H1 (cell line): Measurements from ENCODE around the gene CDC42EP1. TPM values are rescaled to one million over a fixed set of nuclear protein-coding genes. Genes with fewer than 3 reads are reported as not detected.
A peak's percentile ranks its signal among the peaks of the same experiment; 100 is the strongest.

ENCODE experiments used
- CTCF ChIA-PET: fragments of 300-600 bp; sonication (Branson Sonifier 250); formaldehyde crosslinking; loops from one replicate; lab custom pipeline; 2021; ENCODE audit not compliant: partially characterized antibody; lab: Charles Lee
- POLR2A ChIA-PET: fragments of 300-600 bp; sonication (Branson Sonifier 250); formaldehyde crosslinking; loops from one replicate; lab custom pipeline; 2021; ENCODE audit warnings: inconsistent platforms; ENCODE audit not compliant: partially characterized antibody; lab: Charles Lee
- DNase-seq, 2 experiments: peaks; one replicate each; pipeline versions ENCODE4 v3.0.0 to v3.0.0-alpha.2; 2010 to 2022; ENCODE audit warnings: low spot score in 2 of 2, low read depth in 1 of 2, mixed read lengths in 1 of 2
- FAIRE-seq: peaks from 2 replicates; lab custom pipeline; 2011; peaks lifted over from hg19 to GRCh38; lab: Jason Lieb, UNC
- H2AFZ ChIP-seq: 2 replicates; pipeline ENCODE4 v1.8.1; 2012; ENCODE audit warnings: low read length, inconsistent platforms
- H2AK5ac ChIP-seq: 2 replicates; pipeline ENCODE4 v1.6.1; 2013; ENCODE audit warnings: low read depth, low read length
- H2BK120ac ChIP-seq: replicated peaks from 2 replicates; pipeline ENCODE3; 2013; ENCODE audit warnings: low read depth, low read length, inconsistent platforms
- H2BK12ac ChIP-seq: 2 replicates; pipeline ENCODE4 v1.6.1; 2013; ENCODE audit warnings: low read depth, low read length
- H2BK15ac ChIP-seq: 2 replicates; pipeline ENCODE4 v1.6.1; 2013; ENCODE audit warnings: low read length
- H2BK20ac ChIP-seq: 2 replicates; pipeline ENCODE4 v1.6.1; 2013; ENCODE audit warnings: low read length
- H2BK5ac ChIP-seq: 2 replicates; pipeline ENCODE4 v1.6.1; 2013; ENCODE audit warnings: low read depth, low read length
- H3K14ac ChIP-seq: 2 replicates; pipeline ENCODE4 v1.6.1; 2013; ENCODE audit warnings: inconsistent platforms; ENCODE audit not compliant: insufficient read length
- H3K18ac ChIP-seq: 2 replicates; pipeline ENCODE4 v1.6.1; 2013; ENCODE audit warnings: low read length; ENCODE audit errors: extremely low read depth
- H3K23ac ChIP-seq: 2 replicates; pipeline ENCODE4 v1.6.1; 2013; ENCODE audit warnings: inconsistent platforms; ENCODE audit not compliant: insufficient read length
- H3K23me2 ChIP-seq: 2 replicates; pipeline ENCODE4 v1.6.1; 2013; ENCODE audit warnings: low read depth, low read length
- H3K27ac ChIP-seq: 2 replicates; pipeline ENCODE4 v1.6.1; 2011; ENCODE audit warnings: low read depth, low read length, inconsistent platforms
- H3K27me3 ChIP-seq, 4 experiments: replicated peaks in 1 of 4; 1 replicate in 1 of 4; 2 replicates in 3 of 4; pipeline versions ENCODE4 v1.6.1 to v1.8.1; 2011 to 2013; ENCODE audit warnings: low read length in 3 of 4, mild to moderate bottlenecking in 3 of 4, inconsistent platforms in 2 of 4, mixed read lengths in 2 of 4, moderate library complexity in 1 of 4; ENCODE audit not compliant: control insufficient read depth in 3 of 4, insufficient read depth in 3 of 4; ENCODE audit errors: extremely low read depth in 1 of 4
- H3K36me3 ChIP-seq, 4 experiments: 2 replicates each; pipeline versions ENCODE4 v1.6.1 to v1.8.1; 2011 to 2013; ENCODE audit warnings: mild to moderate bottlenecking in 4 of 4, low read length in 3 of 4, moderate library complexity in 2 of 4, control low read depth in 1 of 4, inconsistent platforms in 1 of 4; ENCODE audit not compliant: insufficient read depth in 4 of 4, control insufficient read depth in 2 of 4
- H3K4ac ChIP-seq: replicated peaks from 2 replicates; pipeline ENCODE3; 2013; ENCODE audit warnings: low read length, low read depth, mixed read lengths, inconsistent platforms; ENCODE audit not compliant: insufficient read length
- H3K4me1 ChIP-seq, 4 experiments: replicated peaks in 1 of 4; 1 replicate in 1 of 4; 2 replicates in 3 of 4; pipeline versions ENCODE4 v1.6.1 to v1.8.1; 2011 to 2013; ENCODE audit warnings: low read length in 3 of 4, inconsistent platforms in 2 of 4, mixed read lengths in 1 of 4; ENCODE audit not compliant: insufficient read depth in 4 of 4, control insufficient read depth in 3 of 4
- H3K4me2 ChIP-seq, 2 experiments: 2 replicates each; pipeline versions ENCODE4 v1.6.1 to v1.8.1; 2011 to 2013; ENCODE audit warnings: low read depth in 2 of 2, low read length in 2 of 2, control low read depth in 1 of 2, inconsistent platforms in 1 of 2, mild to moderate bottlenecking in 1 of 2; ENCODE audit not compliant: insufficient read depth in 1 of 2
- H3K4me3 ChIP-seq, 4 experiments: fragments of 200-600, 300-600 bp in 1 of 4; sonication (generic), shearing (Covaris generic), sonication (Bioruptor Twin) in 1 of 4; 2 replicates each; pipeline versions ENCODE4 v1.5.1 to v1.8.1; 2011 to 2016; ENCODE audit warnings: low read length in 4 of 4, low read depth in 3 of 4, control low read depth in 2 of 4, inconsistent platforms in 2 of 4, mild to moderate bottlenecking in 2 of 4, mixed read lengths in 1 of 4, moderate library complexity in 1 of 4; ENCODE audit not compliant: insufficient read depth in 2 of 4; ENCODE audit errors: extremely low read depth in 1 of 4
- H3K56ac ChIP-seq: replicated peaks from 2 replicates; pipeline ENCODE3; 2013; ENCODE audit warnings: low read depth, mild to moderate bottlenecking, mixed read lengths, low read length, inconsistent platforms; ENCODE audit not compliant: insufficient read length
- H3K79me1 ChIP-seq: 2 replicates; pipeline ENCODE4 v1.6.1; 2013; ENCODE audit warnings: low read depth, low read length, control low read depth
- H3K79me2 ChIP-seq, 2 experiments: 2 replicates each; pipeline versions ENCODE4 v1.6.1 to v1.8.1; 2012 to 2013; ENCODE audit warnings: low read length in 2 of 2, mild to moderate bottlenecking in 2 of 2, inconsistent platforms in 1 of 2; ENCODE audit not compliant: insufficient read depth in 2 of 2, control insufficient read depth in 1 of 2
- H3K9ac ChIP-seq, 4 experiments: replicated peaks in 1 of 4; 1 replicate in 1 of 4; 2 replicates in 3 of 4; pipeline versions ENCODE4 v1.6.1 to v1.8.1; 2011 to 2013; ENCODE audit warnings: low read depth in 3 of 4, low read length in 3 of 4, control low read depth in 2 of 4, mild to moderate bottlenecking in 2 of 4, moderate library complexity in 2 of 4, inconsistent platforms in 1 of 4; ENCODE audit errors: extremely low read depth in 1 of 4
- H3K9me3 ChIP-seq, 2 experiments: 2 replicates each; pipeline versions ENCODE4 v1.6.1 to v1.8.1; 2012 to 2013; ENCODE audit warnings: mild to moderate bottlenecking in 2 of 2, moderate library complexity in 2 of 2, control low read depth in 1 of 2, inconsistent platforms in 1 of 2, low read depth in 1 of 2, low read length in 1 of 2, mixed read lengths in 1 of 2; ENCODE audit not compliant: insufficient read depth in 2 of 2
- H4K20me1 ChIP-seq, 2 experiments: replicated peaks in 1 of 2; 2 replicates each; pipeline versions ENCODE3 to v1.8.1; 2011 to 2013; ENCODE audit warnings: inconsistent platforms in 2 of 2, low read length in 2 of 2, mild to moderate bottlenecking in 1 of 2; ENCODE audit not compliant: insufficient read depth in 2 of 2, control insufficient read depth in 1 of 2
- H4K5ac ChIP-seq: 2 replicates; pipeline ENCODE4 v1.6.1; 2013; ENCODE audit warnings: low read length, low read depth, mixed read lengths, inconsistent platforms; ENCODE audit not compliant: insufficient read length
- H4K8ac ChIP-seq: 2 replicates; pipeline ENCODE4 v1.8.0; 2013; ENCODE audit warnings: mild to moderate bottlenecking, moderate library complexity, low read length, inconsistent platforms; ENCODE audit not compliant: insufficient read depth; ENCODE audit errors: extremely low read depth
- H4K91ac ChIP-seq: replicated peaks from 2 replicates; pipeline ENCODE3; 2013; ENCODE audit warnings: low read length, mixed read lengths, inconsistent platforms; ENCODE audit not compliant: insufficient read length
- CBX5 ChIP-seq: fragments of 300-800, 300-1000 bp; sonication (generic); IDR thresholded peaks from 2 replicates; pipeline ENCODE4 v1.7.1; 2016; ENCODE audit warnings: antibody characterized with exemption, low read length, low read depth
- CREB1 ChIP-seq: IDR thresholded peaks from 2 replicates; pipeline ENCODE4 v1.6.1; 2012; ENCODE audit warnings: inconsistent platforms
- EP300 ChIP-seq, 2 experiments: IDR thresholded peaks; 1 replicate in 1 of 2; 2 replicates in 1 of 2; pipeline ENCODE4 v1.6.1; 2011 to 2012; ENCODE audit warnings: low read depth in 2 of 2, low read length in 2 of 2, mild to moderate bottlenecking in 2 of 2, borderline replicate concordance in 1 of 2, inconsistent platforms in 1 of 2, moderate library complexity in 1 of 2
- HDAC6 ChIP-seq: IDR thresholded peaks from one replicate; pipeline ENCODE4 v1.7.1; 2012; ENCODE audit warnings: low read depth, mild to moderate bottlenecking, inconsistent platforms, low read length, moderate library complexity
- POLR2AphosphoS5 ChIP-seq: IDR thresholded peaks from 2 replicates; pipeline ENCODE4 v1.6.1; 2011; ENCODE audit warnings: low read depth, low read length
- RNF2 ChIP-seq: fragments of 200-900, 300-1000 bp; sonication (generic); IDR thresholded peaks from 2 replicates; pipeline ENCODE4 v1.7.1; 2016; ENCODE audit warnings: borderline replicate concordance, low read depth, mild to moderate bottlenecking, antibody characterized with exemption, low read length; ENCODE audit not compliant: poor library complexity, severe bottlenecking; ENCODE audit errors: missing control alignments
- SP2 ChIP-seq: IDR thresholded peaks from 2 replicates; pipeline ENCODE4 v1.6.1; 2012; ENCODE audit warnings: mild to moderate bottlenecking, low read length, inconsistent platforms
- TAF1 ChIP-seq: IDR thresholded peaks from 2 replicates; pipeline ENCODE4 v1.6.1; 2011; ENCODE audit warnings: mild to moderate bottlenecking, low read depth, low read length
- USF2 ChIP-seq: IDR thresholded peaks from 2 replicates; pipeline ENCODE4 v1.6.1; 2011; ENCODE audit warnings: low read length, improper control_type of control experiment
- WGBS, 2 experiments: shearing (Covaris generic) in 1 of 2; methylation state at CpG; one replicate each; pipeline versions ENCODE4 v1.1.6 to v1.1.7; 2013 to 2015; ENCODE audit warnings: low lambda C conversion rate in 2 of 2, mixed read lengths in 2 of 2, inconsistent platforms in 1 of 2, low coverage in 1 of 2, missing lambda C conversion rate in 1 of 2; ENCODE audit not compliant: insufficient replicate concordance in 2 of 2, insufficient coverage in 1 of 2, insufficient read length in 1 of 2; ENCODE audit errors: extremely low coverage in 1 of 2, missing lambda C conversion rate in 1 of 2; 5-methylcytosine and 5-hydroxymethylcytosine counted together
- polyA plus RNA-seq, 7 experiments: library from polyadenylated mRNA; depleted of rRNA in 3 of 7; stranded (reverse) in 5 of 7; unstranded in 2 of 7; fragments of >200 nt in 5 of 7; fragments of 200-250 nt in 2 of 7; gene quantifications; 1 replicate in 5 of 7; 2 replicates in 1 of 7; 4 replicates in 1 of 7; pipeline versions ENCODE4 v1.2.1 to v1.2.3, GENCODE V29; 2011 to 2013; ENCODE audit warnings: missing spikeins in 2 of 7, mixed read lengths in 2 of 7
- total RNA-seq: library from RNA; stranded (reverse); fragmentation: NEBNext Ultra II Directional; extraction: Animal tissue kit (Norgen Biotek cat#: 25700); gene quantifications from 2 replicates; pipeline ENCODE4 v1.2.1, GENCODE V29; 2021

CDC42EP1 gene
- total and polyA plus RNA-seq, 2 of the 8 experiments (the other 6 are each of a cell fraction or from before 2014, with no cell fraction given), result 8.3 to 11.2 TPM

GRCh38 chr22:37546437-37547250 lies 13.6 kb upstream of the CDC42EP1 start:
- peak overlapping the region; percentile 97 for H3K18ac ChIP-seq
- H3K27me3 ChIP-seq, result 0 out of 7 replicates have a peak, but pooled peaks cover 0 to 3% (median 0%) of the 10 kb centered on the region in 4 experiments
- peak overlapping the region; percentile 42 for H4K91ac ChIP-seq
- H3K79me1 ChIP-seq, result no peaks in the 10 kb centered on the region
- 0 out of 7 replicates have a peak overlapping the region, but pooled peaks of 1 of the 4 experiments have one; percentile 8 for H3K9ac ChIP-seq
- peak overlapping the region; percentile 58 for H4K8ac ChIP-seq
- 0 out of 2 replicates have a peak, but pooled peaks cover 5% of the 10 kb centered on the region for H3K23me2 ChIP-seq
- H3K23ac ChIP-seq, result no peak overlapping the region
- peak overlapping the region; percentile 18 for H2BK120ac ChIP-seq
- H3K36me3 ChIP-seq, result no peaks in the 10 kb centered on the region
- H4K5ac ChIP-seq, result peak overlapping the region; percentile 20
- H2BK5ac ChIP-seq, result peak overlapping the region; percentile 92; the same call in 1 of the 2 replicates
- no peak overlapping the region for H3K14ac ChIP-seq
- WGBS, 2 experiments, result 52% methylated on average over 18 of the region's 21 CpGs; no CpG with 5 or more reads in 1 of the 2 experiments
- H3K56ac ChIP-seq, result no peak overlapping the region
- H4K20me1 ChIP-seq, result no peaks in the 10 kb centered on the region
- H2BK12ac ChIP-seq, result peak overlapping the region; percentile 97
- H3K4me1 ChIP-seq, result peaks cover 5 to 18% (median 11%) of the 10 kb centered on the region in 4 experiments
- H3K27ac ChIP-seq, result peak overlapping the region; percentile 72
- peak overlapping the region; percentile 61; the same call in 1 of the 2 replicates for H2BK20ac ChIP-seq
- no peaks in the 10 kb centered on the region for H3K79me2 ChIP-seq
- H3K4ac ChIP-seq, result peak overlapping the region; percentile 25
- H2BK15ac ChIP-seq, result peak overlapping the region; percentile 81; the same call in 1 of the 2 replicates
- DNase-seq (no peak), FAIRE-seq (no peak)
- CTCF ChIA-PET, result interaction anchor here (0.8 to 16.8 kb wide), 11 partner anchors 7 to 89 kb away, joined by 3 to 1347 read pairs (median 5); partner anchors contain the start of genes CDC42EP1 and LGALS2
- peak overlapping the region; percentile 4; the same call in 1 of the 2 replicates for H2AFZ ChIP-seq
- H2AK5ac ChIP-seq, result no peak overlapping the region; the same call in 1 of the 2 replicates
- peak overlapping the region in 3 of 4 experiments; percentile 15 to 57 (median 24); a peak in 4 of 8 replicates for H3K4me3 ChIP-seq
- H3K9me3 ChIP-seq, result no peaks in the 10 kb centered on the region
- peak overlapping the region; percentile 44 to 86 for H3K4me2 ChIP-seq
- POLR2A ChIA-PET, result interaction anchor here (0.9 to 13.2 kb wide), 6 partner anchors 11 to 61 kb away, joined by 3 to 198 read pairs (median 6); partner anchors contain the start of gene CDC42EP1
- TF ChIP-seq CBX5, result no peak
- TF ChIP-seq USF2, result no peak
- no peak for TF ChIP-seq RNF2
- no peak for TF ChIP-seq POLR2AphosphoS5
- TF ChIP-seq CREB1, result peak; percentile 4; the same call in 1 of the 2 replicates
- TF ChIP-seq SP2, result no peak
- peak; percentile 43; the same call in 1 of the 2 replicates for TF ChIP-seq TAF1
- peak in 1 of 2 experiments; percentile 83; a peak in 1 of 3 replicates for TF ChIP-seq EP300 (IDR thresholded peaks at IDR 0.05; ENCODE audit: borderline replicate concordance in 1 of 2, low read depth in 2 of 2, low read length in 2 of 2)
- no peak for TF ChIP-seq HDAC6
